H9 (cell line): Measurements from ENCODE around the gene SLC25A34. TPM values are rescaled to one million over a fixed set of nuclear protein-coding genes. Genes with fewer than 3 reads are reported as not detected.

Experiments
- DNase-seq: peaks from one replicate; pipeline ENCODE4 v3.0.0-alpha.2; 2017
- H2AFZ ChIP-seq: one replicate; pipeline ENCODE4 v1.6.1; 2013; ENCODE audit warnings: mild to moderate bottlenecking, low read length, control low read depth, moderate library complexity
- H2AK5ac ChIP-seq: 2 replicates; pipeline ENCODE4 v1.6.1; 2013; ENCODE audit warnings: low read length, control low read depth, mixed read lengths; ENCODE audit not compliant: insufficient read length
- H2BK120ac ChIP-seq: one replicate; pipeline ENCODE4 v1.6.1; 2013; ENCODE audit warnings: low read depth, mild to moderate bottlenecking, low read length, control low read depth, inconsistent platforms; ENCODE audit not compliant: poor library complexity, severe bottlenecking
- H2BK12ac ChIP-seq: 2 replicates; pipeline ENCODE4 v1.6.1; 2013; ENCODE audit warnings: low read length, control low read depth, mixed read lengths, low read depth; ENCODE audit not compliant: insufficient read length
- H2BK15ac ChIP-seq: 2 replicates; pipeline ENCODE4 v1.6.1; 2013; ENCODE audit warnings: low read depth, low read length, control low read depth
- H2BK20ac ChIP-seq: one replicate; pipeline ENCODE4 v1.6.1; 2013; ENCODE audit warnings: low read depth, mild to moderate bottlenecking, low read length, control low read depth, inconsistent platforms; ENCODE audit not compliant: poor library complexity, severe bottlenecking
- H2BK5ac ChIP-seq: 2 replicates; pipeline ENCODE4 v1.6.1; 2013; ENCODE audit warnings: low read length, control low read depth, mixed read lengths; ENCODE audit not compliant: insufficient read length
- H3K14ac ChIP-seq: 2 replicates; pipeline ENCODE4 v1.6.1; 2013; ENCODE audit warnings: low read length, control low read depth; ENCODE audit not compliant: insufficient read depth
- H3K18ac ChIP-seq: 2 replicates; pipeline ENCODE4 v1.6.1; 2013; ENCODE audit warnings: low read depth, mild to moderate bottlenecking, mixed read lengths, low read length, control low read depth; ENCODE audit not compliant: insufficient read length
- H3K23ac ChIP-seq: 2 replicates; pipeline ENCODE4 v1.6.1; 2013; ENCODE audit warnings: low read length, control low read depth, mixed read lengths, low read depth; ENCODE audit not compliant: insufficient read length
- H3K23me2 ChIP-seq: 2 replicates; pipeline ENCODE4 v1.6.1; 2013; ENCODE audit warnings: low read depth, mild to moderate bottlenecking, mixed read lengths, low read length, control low read depth; ENCODE audit not compliant: insufficient read length, poor library complexity, severe bottlenecking
- H3K27ac ChIP-seq: 2 replicates; pipeline ENCODE4 v1.5.1; 2013; ENCODE audit warnings: low read length, control low read depth, mixed read lengths, low read depth; ENCODE audit not compliant: insufficient read length
- H3K27me3 ChIP-seq: 2 replicates; pipeline ENCODE4 v1.6.1; 2013; ENCODE audit warnings: low read length, control low read depth, inconsistent platforms; ENCODE audit not compliant: insufficient read depth
- H3K4ac ChIP-seq: 2 replicates; pipeline ENCODE4 v1.6.1; 2013; ENCODE audit warnings: low read depth, mild to moderate bottlenecking, control low read depth, inconsistent platforms, low read length, moderate library complexity
- H3K4me1 ChIP-seq: 2 replicates; pipeline ENCODE4 v1.6.1; 2013; ENCODE audit warnings: low read length, control low read depth, inconsistent platforms; ENCODE audit not compliant: insufficient read depth
- H3K4me2 ChIP-seq: 2 replicates; pipeline ENCODE4 v1.6.1; 2013; ENCODE audit warnings: low read length, control low read depth, mixed read lengths; ENCODE audit not compliant: insufficient read length, insufficient read depth
- H3K56ac ChIP-seq: 2 replicates; pipeline ENCODE4 v1.6.1; 2013; ENCODE audit warnings: low read depth, mild to moderate bottlenecking, mixed read lengths, low read length, control low read depth; ENCODE audit not compliant: insufficient read length
- H3K79me1 ChIP-seq: 2 replicates; pipeline ENCODE4 v1.6.1; 2013; ENCODE audit warnings: low read depth, mild to moderate bottlenecking, moderate library complexity, low read length, control low read depth, inconsistent platforms; ENCODE audit not compliant: insufficient read depth, poor library complexity, severe bottlenecking
- H3K79me2 ChIP-seq: 2 replicates; pipeline ENCODE4 v1.6.1; 2013; ENCODE audit warnings: low read length, control low read depth, inconsistent platforms; ENCODE audit not compliant: insufficient read depth
- H3K9ac ChIP-seq: 2 replicates; pipeline ENCODE4 v1.6.1; 2013; ENCODE audit warnings: low read length, control low read depth, mixed read lengths; ENCODE audit not compliant: insufficient read length; ENCODE audit errors: extremely low read depth
- H3K9me3 ChIP-seq: one replicate; pipeline ENCODE4 v1.6.1; 2013; ENCODE audit warnings: low read depth, low read length, inconsistent platforms; ENCODE audit not compliant: control insufficient read depth
- H3T11ph ChIP-seq: one replicate; pipeline ENCODE4 v1.6.1; 2013; ENCODE audit warnings: mild to moderate bottlenecking, low read length, control low read depth, inconsistent platforms
- H4K20me1 ChIP-seq: one replicate; pipeline ENCODE4 v1.6.1; 2013; ENCODE audit not compliant: control insufficient read depth, insufficient read length, insufficient read depth
- H4K5ac ChIP-seq: 2 replicates; pipeline ENCODE4 v1.6.1; 2013; ENCODE audit warnings: low read depth, mild to moderate bottlenecking, mixed read lengths, low read length, control low read depth; ENCODE audit not compliant: insufficient read length
- H4K8ac ChIP-seq: replicated peaks from 2 replicates; pipeline ENCODE4 v1.6.1; 2013; ENCODE audit warnings: low read length, control low read depth, mixed read lengths, low read depth; ENCODE audit not compliant: insufficient read length
- H4K91ac ChIP-seq: 2 replicates; pipeline ENCODE4 v1.6.1; 2013; ENCODE audit warnings: low read depth, mild to moderate bottlenecking, moderate library complexity, mixed read lengths, low read length, control low read depth; ENCODE audit not compliant: insufficient read length
- H3K27ac Mint-ChIP-seq, 3 experiments: 2 replicates in 2 of 3; 3 replicates in 1 of 3; pipeline ENCODE4 v1.8.0; 2020 to 2021; ENCODE audit warnings: mixed read lengths in 3 of 3, mild to moderate bottlenecking in 1 of 3, moderate library complexity in 1 of 3
- H3K27me3 Mint-ChIP-seq: 2 replicates; pipeline ENCODE4 v1.8.0; 2021; ENCODE audit warnings: low read depth, mild to moderate bottlenecking, moderate library complexity, mixed read lengths
- H3K36me3 Mint-ChIP-seq, 3 experiments: 2 replicates in 2 of 3; 3 replicates in 1 of 3; pipeline ENCODE4 v1.8.0; 2020 to 2021; ENCODE audit warnings: low read depth in 3 of 3, mixed read lengths in 3 of 3; ENCODE audit not compliant: insufficient read depth in 1 of 3
- H3K4me1 Mint-ChIP-seq, 2 experiments: 2 replicates each; pipeline ENCODE4 v1.8.0; 2020; ENCODE audit warnings: mixed read lengths in 2 of 2
- H3K4me3 Mint-ChIP-seq, 2 experiments: 2 replicates in 1 of 2; 3 replicates in 1 of 2; pipeline ENCODE4 v1.8.0; 2020 to 2021; ENCODE audit warnings: mild to moderate bottlenecking in 2 of 2, mixed read lengths in 2 of 2, moderate library complexity in 1 of 2
- H3K9me3 Mint-ChIP-seq, 2 experiments: 2 replicates in 1 of 2; 3 replicates in 1 of 2; pipeline ENCODE4 v1.8.0; 2020; ENCODE audit warnings: mild to moderate bottlenecking in 2 of 2, mixed read lengths in 2 of 2, moderate library complexity in 1 of 2
- WGBS: extraction: QIAGEN DNeasy Blood & Tissue Kit; methylation state at CpG from one replicate; pipeline ENCODE4 v1.1.7; 2013; ENCODE audit warnings: missing lambda C conversion rate, low lambda C conversion rate, mixed read lengths; ENCODE audit not compliant: insufficient read length; ENCODE audit errors: extremely low coverage; 5-methylcytosine and 5-hydroxymethylcytosine counted together
- total RNA-seq: library from RNA; stranded (reverse); gene quantifications from 2 replicates; pipeline ENCODE4 v1.2.1, GENCODE V29; 2021
- TF ChIP-seq, protein P1 (sequence below): fragments of 200-600 bp; sonication (generic); conservative IDR thresholded peaks from 3 replicates; pipeline ENCODE4 v1.8.0; 2021; ENCODE audit warnings: antibody characterized with exemption, mild to moderate bottlenecking

Gene SLC25A34
- total RNA-seq, 1 experiment from 2014 or later: 1.5 TPM

DNA sequence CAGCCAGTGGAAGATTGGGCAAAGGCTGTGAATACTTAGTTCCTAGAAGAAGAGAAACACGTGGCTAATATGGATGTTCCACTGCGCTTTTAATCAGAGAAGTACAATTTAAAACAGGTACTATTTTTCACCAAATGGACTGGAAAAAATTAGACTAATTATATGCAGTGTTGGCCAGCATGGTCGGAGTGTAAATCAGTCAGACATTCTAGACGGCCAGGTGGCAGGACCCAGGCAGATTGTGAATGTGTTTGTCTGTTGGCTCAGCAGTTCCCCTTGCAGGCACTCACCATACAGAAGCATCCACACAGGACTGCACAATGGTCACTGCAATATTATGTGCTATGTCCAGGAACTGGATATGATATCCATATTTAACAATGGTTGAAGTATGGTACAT is 23.9 kb upstream of the SLC25A34 start:
- TF ChIP-seq, protein P1, sequence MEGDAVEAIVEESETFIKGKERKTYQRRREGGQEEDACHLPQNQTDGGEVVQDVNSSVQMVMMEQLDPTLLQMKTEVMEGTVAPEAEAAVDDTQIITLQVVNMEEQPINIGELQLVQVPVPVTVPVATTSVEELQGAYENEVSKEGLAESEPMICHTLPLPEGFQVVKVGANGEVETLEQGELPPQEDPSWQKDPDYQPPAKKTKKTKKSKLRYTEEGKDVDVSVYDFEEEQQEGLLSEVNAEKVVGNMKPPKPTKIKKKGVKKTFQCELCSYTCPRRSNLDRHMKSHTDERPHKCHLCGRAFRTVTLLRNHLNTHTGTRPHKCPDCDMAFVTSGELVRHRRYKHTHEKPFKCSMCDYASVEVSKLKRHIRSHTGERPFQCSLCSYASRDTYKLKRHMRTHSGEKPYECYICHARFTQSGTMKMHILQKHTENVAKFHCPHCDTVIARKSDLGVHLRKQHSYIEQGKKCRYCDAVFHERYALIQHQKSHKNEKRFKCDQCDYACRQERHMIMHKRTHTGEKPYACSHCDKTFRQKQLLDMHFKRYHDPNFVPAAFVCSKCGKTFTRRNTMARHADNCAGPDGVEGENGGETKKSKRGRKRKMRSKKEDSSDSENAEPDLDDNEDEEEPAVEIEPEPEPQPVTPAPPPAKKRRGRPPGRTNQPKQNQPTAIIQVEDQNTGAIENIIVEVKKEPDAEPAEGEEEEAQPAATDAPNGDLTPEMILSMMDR: no peak
- no peak overlapping the region for H2BK15ac ChIP-seq
- no peak overlapping the region for H3K23ac ChIP-seq
- no peaks in the 10 kb centered on the region for H4K20me1 ChIP-seq
- no peak overlapping the region for H3K27ac ChIP-seq
- H3K27me3 ChIP-seq: no peaks in the 10 kb centered on the region
- Mint-ChIP-seq H3K4me3 (no peak overlapping the region), H3K27me3 (no peaks in the 10 kb centered on the region), H3K4me1 (no peaks in the 10 kb centered on the region), H3K27ac (no peak overlapping the region), H3K36me3 (peaks cover 3 to 15% (median 11%) of the 10 kb centered on the region in 3 experiments; a peak in 4 of 7 replicates), H3K9me3 (no peaks in the 10 kb centered on the region)
- no peak overlapping the region for H4K5ac ChIP-seq
- H3K14ac ChIP-seq: no peak overlapping the region
- no peak overlapping the region for H2BK20ac ChIP-seq
- no peaks in the 10 kb centered on the region for H3K79me2 ChIP-seq
- H3K18ac ChIP-seq: no peak overlapping the region
- H2AFZ ChIP-seq: no peak overlapping the region
- H2AK5ac ChIP-seq: no peak overlapping the region
- WGBS: no CpG with 5 or more reads among the region's 4 CpGs
- no peak overlapping the region for H3T11ph ChIP-seq
- no peaks in the 10 kb centered on the region for H3K9me3 ChIP-seq
- H3K79me1 ChIP-seq: peaks cover 3% of the 10 kb centered on the region
- H2BK5ac ChIP-seq: no peak overlapping the region
- H3K4me1 ChIP-seq: no peaks in the 10 kb centered on the region
- no peak overlapping the region for H3K4me2 ChIP-seq
- DNase-seq: no peak
- H3K9ac ChIP-seq: no peak overlapping the region
- no peak overlapping the region for H2BK12ac ChIP-seq
- no peak overlapping the region for H3K56ac ChIP-seq
- no peaks in the 10 kb centered on the region for H3K23me2 ChIP-seq
- no peak overlapping the region for H3K4ac ChIP-seq
- no peak overlapping the region for H4K8ac ChIP-seq
- no peak overlapping the region for H2BK120ac ChIP-seq
- no peak overlapping the region for H4K91ac ChIP-seq
